Body of pancreas (tissue), 4 donors: ENCODE results near the gene ACADS. TPM values are rescaled to one million over a fixed set of nuclear protein-coding genes. Genes with fewer than 3 reads are reported as not detected.

Source experiments
- ATAC-seq: fragments of 150-250 bp; one replicate; pipeline ENCODE4 v1.9.1; 2016
- DNase-seq, 4 donors: peaks; one replicate each; pipeline ENCODE4 v3.0.0-alpha.2; 2019
- H3K27ac ChIP-seq, 4 donors: fragments of 200-600 bp; sonication (generic); 1 replicate in 3 of 4; 2 replicates in 1 of 4; pipeline versions ENCODE4 v1.5.1 to v1.6.1; 2016 to 2019; ENCODE audit warnings: mild to moderate bottlenecking in 1 of 4, mixed read lengths in 1 of 4, moderate library complexity in 1 of 4
- H3K27me3 ChIP-seq, 2 donors: fragments of 200-600 bp; sonication (generic); one replicate each; pipeline ENCODE4 v1.6.0; 2016; ENCODE audit warnings: mild to moderate bottlenecking in 1 of 2
- H3K36me3 ChIP-seq, 2 donors: fragments of 200-600 bp; sonication (generic); replicated peaks in 1 of 2; 2 replicates each; pipeline ENCODE4 v1.5.1; 2016; ENCODE audit warnings: low read depth in 2 of 2; ENCODE audit not compliant: insufficient read depth in 1 of 2
- H3K4me1 ChIP-seq: fragments of 200-600 bp; sonication (generic); one replicate; pipeline ENCODE4 v1.6.0; 2016
- H3K4me3 ChIP-seq, 2 donors: fragments of 200-600 bp; sonication (generic); 1 replicate in 1 of 2; 2 replicates in 1 of 2; pipeline ENCODE4 v1.5.1; 2016 to 2019
- H3K9me3 ChIP-seq, 3 donors: fragments of 200-600 bp; sonication (generic); 1 replicate in 2 of 3; 2 replicates in 1 of 3; pipeline ENCODE4 v1.5.1; 2016
- CTCF ChIP-seq, 7 experiments: fragments of 450-650 bp in 4 of 7; fragments of 200-600 bp in 3 of 7; sonication (generic) in 3 of 7; IDR thresholded peaks; one replicate each; pipeline ENCODE4 v1.5.1; 2016 to 2019; ENCODE audit warnings: antibody characterized with exemption in 7 of 7
- POLR2A ChIP-seq, 3 donors: fragments of 450-650 bp; IDR thresholded peaks; one replicate each; pipeline ENCODE4 v1.6.1; 2016; ENCODE audit warnings: antibody characterized with exemption in 3 of 3, mild to moderate bottlenecking in 2 of 3
- WGBS, 2 donors: methylation state at CpG; one replicate each; pipeline ENCODE4 v1.1.5; 2017; 5-methylcytosine and 5-hydroxymethylcytosine counted together
- intact Hi-C: fragments of 100-400 bp; cut with DNase I; formaldehyde crosslinking; loops from one replicate; pipeline ENCODE4 v1.15.1; 2023
- total RNA-seq, 2 donors: library from RNA; depleted of rRNA; stranded (reverse); fragments of >200 nt; gene quantifications; one replicate each; pipeline ENCODE4 v1.1.0, GENCODE V29; 2016

Gene ACADS
- total RNA-seq, 2 donors from 2014 or later = 33.5 to 55.0 TPM

GRCh38 chr12:120741476-120742421, 16.1 kb downstream of the ACADS start:
- TF ChIP-seq CTCF (IDR thresholded peaks at IDR 0.05) (no peak), POLR2A (IDR thresholded peaks at IDR 0.05) (no peak)
- WGBS, 2 donors = 51 to 78% methylated on average over 14 to 31 of the region's 33 CpGs
- peak; percentile 85 for ATAC-seq
- Histone ChIP-seq H3K4me1 (peaks cover 10% of the 10 kb centered on the region), H3K27ac (peak overlapping the region in 3 of 4 donors; percentile 40 to 46 (median 43)), H3K27me3 (no peaks in the 10 kb centered on the region), H3K9me3 (no peaks in the 10 kb centered on the region), H3K36me3 (peaks cover 0 to 2% of the 10 kb centered on the region in 2 donors), H3K4me3 (no peak overlapping the region)
- intact Hi-C loops = no loop called here
- DNase-seq = peak; percentile 70 to 91 (median 88)

- no peak for ATAC-seq
- WGBS, 2 donors = 80 to 83% methylated on average over 5 to 15 of the region's 15 CpGs
These were observed 19.4 kb downstream of the ACADS start for GRCh38 chr12:120744922-120745493.

GRCh38 chr12:120748242-120748641, 22.6 kb downstream of the ACADS start:
- H3K9me3 ChIP-seq = no peaks in the 10 kb centered on the region
- 86 to 93% methylated on average over 7 of the region's 7 CpGs for WGBS, 2 donors
- no peak for DNase-seq
- ATAC-seq = no peak
- no peaks in the 10 kb centered on the region for H3K27me3 ChIP-seq
- no peaks in the 10 kb centered on the region for H3K36me3 ChIP-seq
- H3K27ac ChIP-seq = no peak overlapping the region
- intact Hi-C loops = no loop called here
- TF ChIP-seq CTCF (IDR thresholded peaks at IDR 0.05) (no peak), POLR2A (IDR thresholded peaks at IDR 0.05) (no peak)
- H3K4me1 ChIP-seq = no peaks in the 10 kb centered on the region
- no peak overlapping the region for H3K4me3 ChIP-seq

More at GRCh38 chr12:120744922-120745493, 19.4 kb downstream of the ACADS start:
- Histone ChIP-seq H3K27ac (no peak overlapping the region), H3K27me3 (no peaks in the 10 kb centered on the region), H3K4me1 (peaks cover 10% of the 10 kb centered on the region), H3K9me3 (no peaks in the 10 kb centered on the region), H3K36me3 (no peaks in the 10 kb centered on the region), H3K4me3 (no peak overlapping the region)
- TF ChIP-seq CTCF (IDR thresholded peaks at IDR 0.05) = no peak
- no peak for TF ChIP-seq POLR2A (IDR thresholded peaks at IDR 0.05)
- intact Hi-C loops = no loop called here
- no peak for DNase-seq

GRCh38 chr12:120749256-120749655, 23.6 kb downstream of the ACADS start:
- H3K4me3 ChIP-seq = no peak overlapping the region
- intact Hi-C loops = no loop called here
- no peaks in the 10 kb centered on the region for H3K27me3 ChIP-seq
- no peaks in the 10 kb centered on the region for H3K4me1 ChIP-seq
- no peaks in the 10 kb centered on the region for H3K36me3 ChIP-seq
- WGBS, 2 donors = 71 to 84% methylated on average over 5 of the region's 5 CpGs
- H3K27ac ChIP-seq = no peak overlapping the region
- DNase-seq = no peak
- no peaks in the 10 kb centered on the region for H3K9me3 ChIP-seq
- no peak for ATAC-seq
- TF ChIP-seq POLR2A (IDR thresholded peaks at IDR 0.05) = no peak
- TF ChIP-seq CTCF (IDR thresholded peaks at IDR 0.05) = no peak
